DMS114 treated with DMSO at 0.1 percent for 48 hours (cell line): Measurements from ENCODE around the gene TFIP11.

Experiments
- DNase-seq: peaks from one replicate; lab custom pipeline; 2025; ENCODE audit not compliant: unreplicated experiment; lab: John Stamatoyannopoulos, UW

The TFIP11 gene

GRCh38 chr22:26450453-26451185, 61.7 kb downstream of the TFIP11 start:
- DNase-seq, result no peak

- no peak for DNase-seq
These were observed 63.3 kb downstream of the TFIP11 start for GRCh38 chr22:26448941-26449340.

GRCh38 chr22:26448334-26448733, 63.9 kb downstream of the TFIP11 start:
- no peak for DNase-seq

- DNase-seq, result no peak
These were observed 64.5 kb downstream of the TFIP11 start for GRCh38 chr22:26447584-26448329.

- DNase-seq, result no peak
These were observed 65.3 kb downstream of the TFIP11 start for GRCh38 chr22:26446808-26447515.

GRCh38 chr22:26445577-26446275, 66.5 kb downstream of the TFIP11 start:
- no peak for DNase-seq

GRCh38 chr22:26444777-26445176, 67.5 kb downstream of the TFIP11 start:
- DNase-seq, result no peak

GRCh38 chr22:26443901-26444690, 68.2 kb downstream of the TFIP11 start:
- no peak for DNase-seq

GRCh38 chr22:26442086-26442756, 70.1 kb downstream of the TFIP11 start:
- no peak for DNase-seq
